Esophagus muscularis mucosa (tissue), 4 donors: Measurements from ENCODE around the gene ENOX2. TPM values are rescaled to one million over a fixed set of nuclear protein-coding genes. Genes with fewer than 3 reads are reported as not detected.
"Not testable (repeated sequence)": the region's sequence is repeated elsewhere in the genome, so short reads cannot be mapped to it uniquely, and the experiment has no call there.

Experiments
- DNase-seq: peaks from one replicate; pipeline ENCODE4 v3.0.0-alpha.2; 2017; ENCODE audit errors: extremely low spot score
- H3K27ac ChIP-seq, 4 donors: fragments of 200-600 bp; sonication (generic); replicated peaks in 1 of 4; 1 replicate in 3 of 4; 2 replicates in 1 of 4; pipeline ENCODE4 v1.5.1; 2016 to 2019; ENCODE audit warnings: mild to moderate bottlenecking in 1 of 4
- H3K27me3 ChIP-seq, 4 donors: fragments of 200-600 bp; sonication (generic); one replicate each; pipeline versions ENCODE4 v1.5.1 to v1.6.0; 2016 to 2019
- H3K36me3 ChIP-seq, 4 donors: fragments of 200-600 bp; sonication (generic); one replicate each; pipeline ENCODE4 v1.5.1; 2016 to 2019
- H3K4me1 ChIP-seq, 4 donors: fragments of 200-600 bp; sonication (generic); one replicate each; pipeline ENCODE4 v1.5.1; 2016 to 2019
- H3K4me3 ChIP-seq, 4 donors: fragments of 200-600 bp; sonication (generic); 1 replicate in 2 of 4; 2 replicates in 2 of 4; pipeline ENCODE4 v1.5.1; 2016 to 2019; ENCODE audit warnings: mild to moderate bottlenecking in 4 of 4, moderate library complexity in 1 of 4
- H3K9me3 ChIP-seq, 4 donors: fragments of 200-600 bp; sonication (generic); 1 replicate in 3 of 4; 2 replicates in 1 of 4; pipeline ENCODE4 v1.5.1; 2016 to 2019
- EP300 ChIP-seq: sonication (generic); formaldehyde crosslinking; IDR thresholded peaks from one replicate; pipeline ENCODE4 v1.6.1; 2017; ENCODE audit warnings: antibody characterized with exemption
- POLR2A ChIP-seq: fragments of 450-650 bp; IDR thresholded peaks from one replicate; pipeline ENCODE4 v1.6.1; 2017; ENCODE audit warnings: antibody characterized with exemption, moderate library complexity, mild to moderate bottlenecking, low read depth
- POLR2AphosphoS5 ChIP-seq, 2 donors: sonication (generic); formaldehyde crosslinking; IDR thresholded peaks; one replicate each; pipeline ENCODE4 v1.6.1; 2017; ENCODE audit warnings: antibody characterized with exemption in 2 of 2
- WGBS: methylation state at CpG from one replicate; pipeline ENCODE4 v1.1.5; 2018; 5-methylcytosine and 5-hydroxymethylcytosine counted together
- intact Hi-C: fragments of 100-400 bp; cut with DNase I; formaldehyde crosslinking; loops from one replicate; pipeline ENCODE4 v1.15.1; 2023
- total RNA-seq, 4 donors: library from RNA; depleted of rRNA; stranded (reverse); fragments of >200 nt; gene quantifications; one replicate each; pipeline versions ENCODE4 v1.1.0 to v1.2.1, GENCODE V29; 2016
- TF ChIP-seq, protein P1 (sequence below), 3 experiments: fragments of 200-600 bp in 2 of 3; fragments of 450-650 bp in 1 of 3; sonication (generic) in 2 of 3; IDR thresholded peaks; one replicate each; pipeline ENCODE4 v1.5.1; 2017 to 2019; ENCODE audit warnings: antibody characterized with exemption in 3 of 3, mild to moderate bottlenecking in 2 of 3, moderate library complexity in 1 of 3

ENOX2 gene
- total RNA-seq, 4 donors from 2014 or later, result 12.4 to 17.1 (median 15.5) TPM

GRCh38 chrX:130801901-130802300, 101.1 kb downstream of the ENOX2 start:
- Histone ChIP-seq H3K4me1 (no peaks in the 10 kb centered on the region), H3K4me3 (no peak overlapping the region), H3K9me3 (no peaks in the 10 kb centered on the region), H3K36me3 (no peaks in the 10 kb centered on the region), H3K27me3 (peaks cover 0 to 4% (median 0%) of the 10 kb centered on the region in 4 donors), H3K27ac (no peak overlapping the region)
- WGBS, result 66% methylated on average over 2 of the region's 2 CpGs
- intact Hi-C loops, result no loop called here
- TF ChIP-seq POLR2AphosphoS5 (IDR thresholded peaks at IDR 0.05) (no peak), POLR2A (no peak), EP300 (no peak)
- TF ChIP-seq, protein P1, sequence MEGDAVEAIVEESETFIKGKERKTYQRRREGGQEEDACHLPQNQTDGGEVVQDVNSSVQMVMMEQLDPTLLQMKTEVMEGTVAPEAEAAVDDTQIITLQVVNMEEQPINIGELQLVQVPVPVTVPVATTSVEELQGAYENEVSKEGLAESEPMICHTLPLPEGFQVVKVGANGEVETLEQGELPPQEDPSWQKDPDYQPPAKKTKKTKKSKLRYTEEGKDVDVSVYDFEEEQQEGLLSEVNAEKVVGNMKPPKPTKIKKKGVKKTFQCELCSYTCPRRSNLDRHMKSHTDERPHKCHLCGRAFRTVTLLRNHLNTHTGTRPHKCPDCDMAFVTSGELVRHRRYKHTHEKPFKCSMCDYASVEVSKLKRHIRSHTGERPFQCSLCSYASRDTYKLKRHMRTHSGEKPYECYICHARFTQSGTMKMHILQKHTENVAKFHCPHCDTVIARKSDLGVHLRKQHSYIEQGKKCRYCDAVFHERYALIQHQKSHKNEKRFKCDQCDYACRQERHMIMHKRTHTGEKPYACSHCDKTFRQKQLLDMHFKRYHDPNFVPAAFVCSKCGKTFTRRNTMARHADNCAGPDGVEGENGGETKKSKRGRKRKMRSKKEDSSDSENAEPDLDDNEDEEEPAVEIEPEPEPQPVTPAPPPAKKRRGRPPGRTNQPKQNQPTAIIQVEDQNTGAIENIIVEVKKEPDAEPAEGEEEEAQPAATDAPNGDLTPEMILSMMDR (IDR thresholded peaks at IDR 0.05), result no peak
- DNase-seq, result no peak

- Histone ChIP-seq H3K27me3 (peaks cover 0 to 4% (median 0%) of the 10 kb centered on the region in 4 donors), H3K4me3 (no peak overlapping the region), H3K4me1 (no peaks in the 10 kb centered on the region), H3K27ac (no peak overlapping the region), H3K36me3 (no peaks in the 10 kb centered on the region), H3K9me3 (no peaks in the 10 kb centered on the region)
- WGBS, result 77% methylated on average over 1 of the region's 1 CpG
- intact Hi-C loops, result no loop called here
- DNase-seq, result no peak
- TF ChIP-seq POLR2A, result no peak
- no peak for TF ChIP-seq EP300
- TF ChIP-seq, protein P1 (IDR thresholded peaks at IDR 0.05), result no peak
- TF ChIP-seq POLR2AphosphoS5 (IDR thresholded peaks at IDR 0.05), result no peak
Observed at GRCh38 chrX:130799393-130799792, 103.6 kb downstream of the ENOX2 start.

GRCh38 chrX:130793975-130794374, 109.0 kb downstream of the ENOX2 start:
- no peaks in the 10 kb centered on the region for H3K36me3 ChIP-seq
- H3K27ac ChIP-seq, result no peak overlapping the region
- no peaks in the 10 kb centered on the region for H3K9me3 ChIP-seq

GRCh38 chrX:130791870-130792269, 111.1 kb downstream of the ENOX2 start:
- H3K4me3 ChIP-seq, H3K36me3 ChIP-seq, intact Hi-C loops, H3K27me3 ChIP-seq, H3K4me1 ChIP-seq, H3K27ac ChIP-seq, H3K9me3 ChIP-seq, DNase-seq: not testable (repeated sequence)
- 87% methylated on average over 2 of the region's 2 CpGs for WGBS

More at GRCh38 chrX:130793975-130794374, 109.0 kb downstream of the ENOX2 start:
- DNase-seq, result no peak
- peaks cover 0 to 4% (median 0%) of the 10 kb centered on the region in 4 donors for H3K27me3 ChIP-seq
- H3K4me1 ChIP-seq, result no peaks in the 10 kb centered on the region
- TF ChIP-seq EP300 (no peak), POLR2A (no peak), POLR2AphosphoS5 (IDR thresholded peaks at IDR 0.05) (no peak)
- TF ChIP-seq, protein P1 (IDR thresholded peaks at IDR 0.05), result no peak
- intact Hi-C loops, result no loop called here
- H3K4me3 ChIP-seq, result no peak overlapping the region

DNA sequence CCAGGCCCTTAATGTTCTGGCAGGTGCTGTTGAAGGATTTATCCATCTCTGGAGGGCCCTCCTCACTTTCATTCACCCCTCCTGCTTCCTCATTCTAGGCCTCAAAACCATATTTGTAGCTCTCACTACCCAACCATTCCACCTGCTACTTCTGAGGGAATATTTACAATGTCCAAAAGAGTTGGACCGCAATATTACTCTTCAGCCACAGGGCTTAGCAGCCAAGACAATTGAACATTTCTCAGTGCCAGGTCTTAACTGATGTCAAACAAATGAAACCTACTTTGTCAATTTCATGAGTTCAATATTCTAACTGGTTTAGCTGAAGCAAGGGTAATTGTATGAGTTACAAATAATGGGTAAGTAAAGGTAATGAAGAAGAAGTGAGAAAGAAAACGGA, 113.2 kb downstream of the ENOX2 start:
- Histone ChIP-seq H3K27ac (no peak overlapping the region), H3K9me3 (no peaks in the 10 kb centered on the region), H3K4me3 (no peak overlapping the region), H3K4me1 (no peaks in the 10 kb centered on the region), H3K27me3 (peaks cover 0 to 4% (median 0%) of the 10 kb centered on the region in 4 donors), H3K36me3 (no peaks in the 10 kb centered on the region)
- DNase-seq, result no peak
- TF ChIP-seq POLR2A (no peak), POLR2AphosphoS5 (IDR thresholded peaks at IDR 0.05) (no peak), EP300 (no peak)
- TF ChIP-seq, protein P1 (IDR thresholded peaks at IDR 0.05), result no peak
- intact Hi-C loops, result no loop called here
- WGBS, result 85% methylated on average over 2 of the region's 2 CpGs
